ENCODE measurements around the gene SKP2.

Gene SKP2

DNA sequence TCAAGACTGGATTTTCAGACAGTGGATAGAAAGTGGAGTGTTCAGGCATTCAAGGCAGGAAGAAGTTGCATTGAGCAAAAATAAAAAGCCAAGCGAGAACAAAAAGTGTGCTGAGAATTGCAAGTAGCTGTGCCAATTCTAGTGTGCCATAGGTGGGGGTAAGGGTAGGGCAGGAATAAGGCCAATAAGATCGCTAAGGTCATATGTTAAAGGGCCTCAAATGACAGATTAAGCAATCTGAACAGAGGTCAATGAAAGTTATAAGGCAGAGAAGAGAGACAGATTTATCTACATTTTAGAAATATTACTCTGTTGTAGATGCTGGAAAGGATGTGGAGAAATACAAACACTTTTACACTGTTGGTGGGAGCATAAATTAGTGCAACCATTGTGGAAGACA is 53.4 kb downstream of the SKP2 start:
- DNase-seq: no peak

DNA sequence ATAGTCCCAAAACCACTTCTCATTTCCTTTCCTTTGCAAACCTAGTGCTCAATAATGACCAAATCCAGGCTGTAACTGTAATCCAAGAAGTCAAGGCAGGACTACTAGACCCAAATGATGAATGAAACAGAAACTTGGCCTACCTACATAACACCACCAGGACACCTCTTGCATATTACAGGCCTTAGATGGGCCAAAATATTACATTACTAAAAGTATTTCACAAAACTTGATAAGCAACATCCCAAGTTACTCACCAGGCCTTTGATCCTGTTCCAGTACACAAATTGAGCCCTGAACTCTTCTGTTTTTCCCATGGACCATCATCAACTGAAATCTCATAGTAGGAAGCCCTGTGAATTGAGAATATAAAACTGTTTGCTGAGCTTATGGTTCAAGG is 55.0 kb downstream of the SKP2 start:
- no peak for DNase-seq

DNA sequence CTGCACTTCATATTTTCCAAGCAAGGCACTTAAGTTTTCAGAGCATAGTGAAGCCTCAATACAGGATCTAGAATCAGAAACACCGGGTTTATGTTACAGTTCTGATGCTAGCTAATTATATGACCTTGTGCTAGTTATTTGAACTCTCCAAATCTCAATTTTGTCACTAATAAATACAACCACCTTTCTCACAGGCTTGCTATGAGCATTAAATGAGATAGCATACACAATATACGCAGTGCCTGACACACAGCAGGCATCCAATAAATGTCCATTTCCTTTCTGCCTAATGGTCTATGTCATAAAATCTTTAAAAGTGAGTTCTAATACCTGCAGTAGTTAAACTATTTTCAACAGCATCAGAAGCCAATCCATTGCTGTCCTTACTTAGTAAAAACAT is 56.9 kb downstream of the SKP2 start:
- DNase-seq: no peak

DNA sequence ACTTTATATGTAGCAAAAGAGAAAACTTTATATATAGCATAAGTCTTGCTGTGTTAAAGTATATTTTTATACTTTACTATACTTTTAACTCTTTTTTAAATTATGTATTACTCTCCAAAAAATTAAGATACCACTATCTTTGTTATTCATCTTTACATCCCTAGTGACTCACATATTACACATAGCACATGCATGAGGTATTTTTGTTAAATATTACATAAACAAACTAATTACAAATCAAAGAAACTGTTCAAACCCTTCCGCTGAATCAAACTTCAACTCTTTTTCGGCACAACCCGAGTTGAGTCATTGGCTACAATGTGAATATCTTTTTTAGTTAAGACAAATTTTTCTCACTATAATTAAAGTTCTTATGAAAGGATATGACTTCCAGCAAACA is 57.8 kb downstream of the SKP2 start:
- DNase-seq: no peak

DNA sequence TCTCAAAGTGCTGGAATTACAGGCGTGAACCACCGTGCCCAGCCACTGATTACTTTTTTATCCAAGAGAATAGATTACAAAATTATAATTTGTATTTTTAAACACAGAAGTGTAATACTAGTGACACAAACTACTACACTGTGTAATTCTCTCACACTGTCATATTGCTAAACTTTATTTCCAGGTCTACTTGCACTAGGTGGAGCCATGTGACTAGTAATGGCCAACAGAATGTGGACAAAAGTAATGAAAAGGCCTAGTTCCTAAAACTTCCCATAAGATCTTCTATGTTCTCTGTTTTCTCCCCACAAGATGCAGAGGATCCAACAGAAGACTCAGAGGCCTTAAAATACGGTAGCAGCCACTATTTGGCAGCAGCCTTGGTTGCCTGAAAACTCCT is 62.5 kb downstream of the SKP2 start:
- no peak for DNase-seq

DNA sequence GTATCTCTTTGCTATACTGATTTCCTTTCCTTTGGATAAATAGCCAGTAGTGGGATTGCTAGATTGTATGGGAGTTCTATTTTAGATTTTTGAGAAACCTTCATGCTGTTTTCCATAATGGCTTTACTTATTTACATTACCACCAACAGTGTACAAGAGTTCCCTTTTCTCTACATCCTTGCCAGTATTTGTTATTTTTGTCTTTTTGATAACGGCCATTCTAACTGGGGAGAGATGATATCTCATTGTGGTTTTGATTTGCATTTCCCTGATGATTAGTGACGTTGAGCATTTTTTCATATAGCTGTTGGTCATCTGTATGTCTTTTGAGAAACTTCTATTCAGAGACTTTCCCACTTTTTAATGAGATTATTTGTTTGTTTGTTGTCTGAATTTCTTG is 64.0 kb downstream of the SKP2 start:
- no peak for DNase-seq

DNA sequence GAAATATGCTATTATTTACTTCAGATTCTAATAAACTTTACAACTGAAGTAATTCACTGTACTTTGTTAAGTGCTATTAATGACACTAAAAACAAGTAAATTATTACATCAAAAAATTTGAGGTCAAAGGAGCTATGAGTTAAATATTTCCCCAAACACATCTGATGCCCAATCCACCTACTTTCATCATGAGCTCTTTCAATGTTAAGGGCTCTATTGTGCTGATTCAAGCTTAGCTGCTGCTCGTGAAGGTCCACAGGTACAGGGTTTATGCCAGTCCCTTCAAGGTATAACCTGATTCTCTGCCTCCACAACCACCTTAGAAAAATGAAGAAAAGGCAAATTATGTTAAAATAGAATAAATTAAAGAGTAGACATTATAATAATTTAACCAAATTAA is 65.7 kb downstream of the SKP2 start:
- DNase-seq: no peak

DNA sequence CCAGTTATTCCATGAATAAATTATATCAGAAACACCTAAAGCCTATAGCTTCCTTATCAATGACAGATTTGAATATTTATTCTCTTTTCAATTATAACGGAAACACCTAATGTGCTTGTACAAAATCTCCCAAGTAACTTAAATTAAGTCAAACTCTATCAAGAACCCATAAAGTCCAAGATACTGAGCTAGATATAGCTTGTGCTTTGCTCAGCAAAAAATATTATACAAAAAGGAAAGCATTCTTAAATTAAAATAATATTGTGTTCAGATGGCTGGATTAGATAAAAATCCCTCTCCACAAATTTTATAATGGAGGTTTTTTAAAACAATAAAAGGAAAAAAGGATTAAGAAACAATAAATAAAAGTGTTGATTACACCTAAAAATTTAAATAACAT is 66.1 kb downstream of the SKP2 start:
- DNase-seq: no peak

DNA sequence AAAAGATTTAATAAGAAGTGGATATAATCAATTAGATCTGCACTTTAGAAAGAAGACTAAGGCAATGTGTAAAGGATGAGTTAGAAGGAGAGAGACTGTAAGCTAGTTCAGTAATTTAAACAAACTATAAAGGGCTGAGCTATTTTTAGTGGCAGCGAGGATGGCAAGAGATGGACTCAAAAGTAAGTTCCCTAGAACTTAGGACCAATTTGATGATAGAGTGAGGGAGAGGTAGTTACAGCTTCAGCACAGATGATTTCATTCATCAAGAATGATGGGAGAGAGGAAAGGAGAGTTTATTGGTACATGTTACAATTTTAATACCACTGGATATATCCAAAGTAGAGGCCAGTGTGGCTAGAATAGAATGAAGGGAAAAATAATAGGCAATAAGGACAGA is 70.7 kb downstream of the SKP2 start:
- DNase-seq: no peak

DNA sequence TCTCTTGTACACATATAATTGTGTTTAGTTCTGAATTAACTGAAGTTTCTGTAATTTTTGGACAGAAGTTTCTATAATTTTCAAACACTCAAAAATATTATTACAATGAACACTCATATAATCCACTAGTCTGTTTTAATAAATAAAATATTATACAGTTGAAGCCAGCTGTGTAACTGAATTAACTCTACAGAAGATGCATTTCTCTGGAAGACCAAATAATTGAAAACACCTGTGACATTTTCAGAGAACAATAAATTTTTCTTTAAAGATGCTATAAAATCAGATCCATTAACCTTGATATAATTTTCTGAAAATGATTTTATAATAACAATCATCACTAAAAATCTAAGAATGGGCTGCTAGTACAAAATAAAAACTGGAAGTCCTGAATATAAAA is 75.1 kb downstream of the SKP2 start:
- no peak for DNase-seq

DNA sequence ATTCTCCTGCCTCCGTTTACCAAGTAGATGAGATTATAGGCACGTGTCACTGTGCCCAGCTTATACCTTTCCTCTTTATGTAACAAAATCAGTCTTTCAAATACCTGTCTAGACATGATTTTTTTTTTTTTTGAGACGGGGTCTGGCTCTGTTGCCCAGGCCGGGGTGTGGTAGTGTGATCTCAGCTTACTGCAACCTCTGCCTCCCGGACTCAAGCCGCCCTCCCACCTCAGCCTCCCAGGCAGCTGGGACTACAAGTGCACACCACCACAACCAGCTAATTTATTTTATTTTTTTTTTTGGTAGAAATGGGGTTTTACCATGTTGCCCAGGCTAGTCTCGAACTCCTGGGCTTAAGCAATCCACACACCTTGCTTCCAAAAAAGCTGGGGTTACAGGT is 76.6 kb downstream of the SKP2 start:
- DNase-seq: no peak

DNA sequence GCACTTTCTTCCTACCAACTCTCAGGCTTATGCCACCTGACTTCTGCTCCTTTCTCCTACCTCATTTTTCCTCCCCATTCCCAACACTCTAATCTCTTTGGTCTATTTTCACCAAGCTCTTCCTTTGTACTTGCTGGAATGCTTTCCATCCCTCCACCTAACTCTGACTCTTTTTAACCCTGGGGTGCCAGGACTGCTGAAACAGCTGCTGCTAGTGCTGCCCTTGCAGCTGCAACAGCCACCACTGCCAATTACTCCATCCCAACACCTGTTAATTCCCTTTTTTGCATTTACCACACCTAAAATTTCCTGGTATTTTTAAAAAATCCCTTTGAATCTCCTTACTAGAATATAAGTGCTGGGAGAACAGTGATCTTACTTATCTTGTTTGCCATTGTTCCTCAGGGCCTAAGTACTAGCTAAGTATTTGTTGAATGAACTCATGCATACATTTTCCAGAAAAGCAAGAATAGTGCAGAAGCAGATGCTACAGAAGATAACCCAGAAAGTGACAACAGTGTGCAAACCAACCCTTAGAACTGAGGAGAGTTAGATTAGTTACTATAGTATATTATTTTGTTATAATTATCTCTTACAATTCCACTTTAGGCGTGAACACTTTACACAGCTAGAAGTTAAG is 78.4 kb downstream of the SKP2 start:
- DNase-seq: no peak

DNA sequence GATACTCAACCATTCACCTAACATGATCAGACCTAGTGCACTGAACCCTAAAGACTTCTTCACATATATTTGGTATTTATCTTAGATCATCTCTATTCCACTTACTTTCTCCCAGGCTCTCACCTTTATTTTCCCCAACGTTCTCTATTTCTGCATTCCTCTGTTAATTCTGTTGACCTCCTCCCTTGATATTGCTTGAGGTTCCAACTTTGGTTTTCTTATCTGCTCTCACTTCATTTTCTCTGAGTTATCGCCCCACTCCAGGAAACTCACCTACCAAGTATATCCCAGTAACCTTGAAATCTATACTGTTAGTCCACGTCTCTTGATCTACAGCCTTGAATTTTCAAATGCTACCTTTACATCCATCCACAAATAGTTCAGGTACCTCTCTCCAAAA is 80.6 kb downstream of the SKP2 start:
- DNase-seq: no peak

Measured in CD4-positive, alpha-beta T cell treated with Interleukin-4 for 4 hours (primary cell).